22Rv1 (cell line): ENCODE data around the gene ADGRB3.

Source experiments
- CTCF ChIP-seq: fragments of 450-650 bp; IDR thresholded peaks from 2 replicates; pipeline ENCODE4 v1.5.1; 2017; ENCODE audit warnings: mild to moderate bottlenecking
- ZFX ChIP-seq: fragments of 450-650 bp; IDR thresholded peaks from 2 replicates; pipeline ENCODE4 v1.6.1; 2017; ENCODE audit warnings: antibody characterized with exemption, borderline replicate concordance

DNA sequence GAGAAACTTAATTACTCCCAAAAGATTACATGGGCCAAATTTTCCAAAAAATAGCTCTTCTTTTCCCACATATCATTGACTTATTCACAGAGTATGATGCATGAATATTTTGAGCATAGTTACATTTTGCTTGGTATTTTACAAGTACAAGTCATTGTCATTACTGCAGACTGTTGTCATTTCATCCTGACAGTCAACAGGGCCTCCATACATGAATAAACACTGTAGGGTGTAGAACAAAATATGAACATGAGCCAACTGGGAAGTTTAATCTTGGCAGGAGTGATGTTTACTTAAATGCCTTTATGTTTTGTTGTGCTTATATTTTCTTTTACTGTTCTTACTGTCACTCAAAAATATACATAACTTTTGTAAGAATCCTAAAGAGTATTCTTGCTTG is 340.7 kb downstream of the ADGRB3 start:
- TF ChIP-seq CTCF = no peak
- TF ChIP-seq ZFX = no peak
